Peyer's patch (tissue), 4 donors: ENCODE data around the gene ROBO1. TPM values are rescaled to one million over a fixed set of nuclear protein-coding genes. Genes with fewer than 3 reads are reported as not detected.

Experiments
- DNase-seq, 3 donors: peaks; one replicate each; pipeline ENCODE4 v3.0.0-alpha.2; 2017 to 2019
- H3K27ac ChIP-seq, 4 donors: fragments of 200-600 bp; sonication (generic); one replicate each; pipeline ENCODE4 v1.5.1; 2016 to 2019
- H3K27me3 ChIP-seq, 2 donors: fragments of 200-600 bp; sonication (generic); one replicate each; pipeline ENCODE4 v1.5.1; 2019
- H3K36me3 ChIP-seq, 3 donors: fragments of 200-600 bp; sonication (generic); one replicate each; pipeline ENCODE4 v1.5.1; 2016 to 2019
- H3K4me1 ChIP-seq, 4 donors: fragments of 200-600 bp; sonication (generic); one replicate each; pipeline ENCODE4 v1.5.1; 2016 to 2019
- H3K4me3 ChIP-seq, 4 donors: fragments of 200-600 bp; sonication (generic); 1 replicate in 3 of 4; 2 replicates in 1 of 4; pipeline ENCODE4 v1.5.1; 2016 to 2019; ENCODE audit warnings: mild to moderate bottlenecking in 1 of 4
- H3K9me3 ChIP-seq, 4 donors: fragments of 200-600 bp; sonication (generic); one replicate each; pipeline ENCODE4 v1.5.1; 2016 to 2019; ENCODE audit warnings: mild to moderate bottlenecking in 1 of 4
- CTCF ChIP-seq, 6 experiments: fragments of 450-650 bp in 4 of 6; fragments of 200-600 bp in 2 of 6; sonication (generic) in 1 of 6; IDR thresholded peaks; one replicate each; pipeline ENCODE4 v1.5.1; 2017 to 2019; ENCODE audit warnings: antibody characterized with exemption in 6 of 6, mild to moderate bottlenecking in 3 of 6, moderate library complexity in 1 of 6
- POLR2A ChIP-seq, 2 donors: fragments of 450-650 bp; IDR thresholded peaks; one replicate each; pipeline ENCODE4 v1.5.1; 2017; ENCODE audit warnings: antibody characterized with exemption in 2 of 2, mild to moderate bottlenecking in 2 of 2, moderate library complexity in 2 of 2
- total RNA-seq, 4 donors: library from RNA; depleted of rRNA; stranded (reverse); fragments of >200 nt; gene quantifications; one replicate each; pipeline ENCODE4 v1.1.0, GENCODE V29; 2016

ROBO1 gene
- total RNA-seq, 4 donors from 2014 or later = 9.5 to 41.3 (median 24.2) TPM

DNA sequence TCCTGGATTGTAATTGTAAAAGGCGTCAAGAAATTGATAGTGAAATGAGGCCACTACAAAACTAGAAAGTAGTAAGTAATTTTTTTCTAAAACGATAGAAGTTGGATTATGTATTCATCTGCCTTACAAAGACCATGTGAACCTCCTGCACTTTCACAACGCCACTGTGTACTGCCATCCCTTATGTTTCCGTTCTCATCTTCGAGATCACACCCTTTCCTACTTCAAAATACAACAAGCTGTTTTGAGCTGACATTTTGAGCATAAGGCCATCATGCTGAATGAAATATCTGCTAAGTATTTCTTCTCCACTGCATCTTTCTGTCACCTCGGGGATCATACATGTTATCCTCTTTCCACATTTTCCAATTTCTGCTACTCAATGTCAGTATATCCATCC, 885.5 kb downstream of the ROBO1 start:
- H3K27ac ChIP-seq = no peak overlapping the region
- TF ChIP-seq CTCF (IDR thresholded peaks at IDR 0.05) = no peak
- DNase-seq = no peak

GRCh38 chr3:78881501-78881900, 886.3 kb downstream of the ROBO1 start:
- Histone ChIP-seq H3K27ac (peak overlapping the region in 1 of 4 donors; percentile 1), H3K4me1 (no peaks in the 10 kb centered on the region)
- TF ChIP-seq CTCF (IDR thresholded peaks at IDR 0.05) = no peak

More for the DNA sequence above, 885.5 kb downstream of the ROBO1 start:
- H3K27me3 ChIP-seq = no peaks in the 10 kb centered on the region
- H3K4me1 ChIP-seq = no peaks in the 10 kb centered on the region
- no peaks in the 10 kb centered on the region for H3K9me3 ChIP-seq
- no peaks in the 10 kb centered on the region for H3K36me3 ChIP-seq
- H3K4me3 ChIP-seq = no peak overlapping the region

DNA sequence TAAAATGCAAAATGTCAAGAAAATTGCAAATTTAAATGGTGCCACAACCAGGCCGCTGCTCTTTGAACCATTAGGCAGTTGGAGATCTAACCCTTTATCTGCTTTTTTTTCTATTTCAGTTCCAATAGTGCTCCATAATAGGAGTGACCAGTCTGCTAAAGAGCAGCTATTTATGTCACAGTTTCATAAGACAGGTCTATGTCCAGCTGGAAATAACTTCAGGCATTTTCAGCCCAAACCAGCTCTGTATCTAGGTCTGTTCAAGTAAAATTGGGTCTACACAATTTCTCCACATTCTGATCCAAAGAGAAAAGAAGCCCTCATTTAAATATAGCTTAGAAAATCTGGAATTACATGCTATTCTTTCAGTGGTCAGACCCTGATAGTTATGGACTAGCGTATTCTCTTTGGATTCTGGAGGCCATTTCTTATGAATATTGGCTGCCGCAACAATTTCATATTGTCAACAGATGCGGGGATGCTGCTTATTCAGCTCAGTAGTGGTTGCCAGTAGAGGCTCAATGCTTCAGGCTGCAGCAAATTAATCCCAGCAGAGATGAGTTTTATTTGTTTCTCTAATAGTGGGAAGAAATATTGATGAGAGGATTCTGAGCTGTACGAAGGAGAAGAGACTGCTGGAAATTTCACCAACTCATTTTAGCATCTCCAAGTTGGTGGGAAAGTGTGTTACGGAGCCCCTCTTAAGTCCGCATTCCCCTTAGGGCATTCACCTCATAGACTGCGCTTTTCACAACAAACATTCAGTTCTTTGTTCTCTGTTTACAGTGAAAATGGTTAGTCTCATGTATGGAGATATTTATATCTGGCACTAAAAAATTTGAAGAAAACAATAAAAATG, 887.0 kb downstream of the ROBO1 start:
- Histone ChIP-seq H3K4me3 (no peak overlapping the region), H3K4me1 (no peaks in the 10 kb centered on the region), H3K9me3 (no peaks in the 10 kb centered on the region), H3K36me3 (no peaks in the 10 kb centered on the region), H3K27me3 (no peaks in the 10 kb centered on the region), H3K27ac (peak overlapping the region in 1 of 4 donors; percentile 1)
- TF ChIP-seq POLR2A (IDR thresholded peaks at IDR 0.05) (no peak), CTCF (IDR thresholded peaks at IDR 0.05) (no peak)
- no peak for DNase-seq

More at GRCh38 chr3:78881501-78881900, 886.3 kb downstream of the ROBO1 start:
- Histone ChIP-seq H3K9me3 (no peaks in the 10 kb centered on the region), H3K27me3 (no peaks in the 10 kb centered on the region), H3K4me3 (no peak overlapping the region), H3K36me3 (no peaks in the 10 kb centered on the region)
- DNase-seq = no peak

GRCh38 chr3:78879295-78879860, 888.4 kb downstream of the ROBO1 start:
- Histone ChIP-seq H3K36me3 (no peaks in the 10 kb centered on the region), H3K4me1 (no peaks in the 10 kb centered on the region), H3K27ac (no peak overlapping the region), H3K9me3 (no peaks in the 10 kb centered on the region), H3K4me3 (no peak overlapping the region), H3K27me3 (no peaks in the 10 kb centered on the region)
- TF ChIP-seq CTCF (IDR thresholded peaks at IDR 0.05) (no peak), POLR2A (IDR thresholded peaks at IDR 0.05) (no peak)
- no peak for DNase-seq

GRCh38 chr3:78878789-78879188, 889.0 kb downstream of the ROBO1 start:
- Histone ChIP-seq H3K9me3 (no peaks in the 10 kb centered on the region), H3K27ac (no peak overlapping the region), H3K4me3 (no peak overlapping the region), H3K27me3 (no peaks in the 10 kb centered on the region), H3K4me1 (no peaks in the 10 kb centered on the region), H3K36me3 (no peaks in the 10 kb centered on the region)
- TF ChIP-seq CTCF (IDR thresholded peaks at IDR 0.05) (no peak), POLR2A (IDR thresholded peaks at IDR 0.05) (no peak)
- DNase-seq = no peak
